Glutamatergic neuron (in vitro differentiated cells): ENCODE results near the gene TSPAN9. TPM values are rescaled to one million over a fixed set of nuclear protein-coding genes. Genes with fewer than 3 reads are reported as not detected.

Experiments
- DNase-seq: peaks from one replicate; pipeline ENCODE4 v3.0.0; 2022
- H3K27ac Mint-ChIP-seq: one replicate; pipeline ENCODE4 v1.8.0; 2020; ENCODE audit warnings: mild to moderate bottlenecking, mixed read lengths, inconsistent platforms; ENCODE audit not compliant: unreplicated experiment
- H3K27me3 Mint-ChIP-seq: one replicate; pipeline ENCODE4 v1.8.0; 2020; ENCODE audit warnings: mild to moderate bottlenecking, moderate library complexity, mixed read lengths, inconsistent platforms; ENCODE audit not compliant: unreplicated experiment
- H3K36me3 Mint-ChIP-seq: one replicate; pipeline ENCODE4 v1.8.0; 2020; ENCODE audit warnings: mild to moderate bottlenecking, mixed read lengths, inconsistent platforms; ENCODE audit not compliant: unreplicated experiment
- H3K4me1 Mint-ChIP-seq: one replicate; pipeline ENCODE4 v1.8.0; 2020; ENCODE audit warnings: mild to moderate bottlenecking, low read depth, mixed read lengths, inconsistent platforms; ENCODE audit not compliant: unreplicated experiment
- H3K4me3 Mint-ChIP-seq: one replicate; pipeline ENCODE4 v1.8.0; 2020; ENCODE audit warnings: mild to moderate bottlenecking, mixed read lengths, inconsistent platforms; ENCODE audit not compliant: unreplicated experiment
- H3K9me3 Mint-ChIP-seq: one replicate; pipeline ENCODE4 v1.8.0; 2020; ENCODE audit warnings: mild to moderate bottlenecking, moderate library complexity, mixed read lengths, inconsistent platforms; ENCODE audit not compliant: unreplicated experiment
- total RNA-seq: library from RNA; stranded (reverse); fragmentation: NEBNext Ultra II Directional; extraction: Animal tissue kit (Norgen Biotek cat#: 25700); gene quantifications from one replicate; pipeline ENCODE4 v1.2.1, GENCODE V29; 2021; ENCODE audit not compliant: unreplicated experiment
- TF ChIP-seq, protein P1 (sequence below): fragments of 200-600 bp; sonication (generic); IDR thresholded peaks from one replicate; pipeline ENCODE4 v1.5.0; 2021; ENCODE audit not compliant: partially characterized antibody, unreplicated experiment

The TSPAN9 gene
- total RNA-seq, 1 donor from 2014 or later: 142 TPM

DNA sequence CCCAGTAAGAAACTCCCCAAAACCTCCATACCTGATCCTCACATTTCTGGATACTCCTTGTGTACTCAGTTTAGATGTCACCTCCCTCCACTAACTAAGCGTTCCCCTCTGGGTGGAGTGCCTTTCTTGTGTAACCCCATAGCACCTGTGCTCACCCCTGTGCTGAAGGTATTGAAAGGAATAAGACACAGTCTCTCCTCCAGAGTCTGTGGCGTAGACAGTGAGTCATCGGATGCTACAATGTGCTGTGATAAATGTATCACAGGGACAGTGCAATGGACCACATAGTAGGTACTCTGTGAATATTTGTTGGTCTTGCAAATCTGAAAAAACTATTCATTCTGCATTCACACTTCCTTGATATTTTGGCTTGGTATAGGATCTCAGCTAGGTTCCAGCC lies 30.8 kb downstream of the TSPAN9 start:
- TF ChIP-seq, protein P1, sequence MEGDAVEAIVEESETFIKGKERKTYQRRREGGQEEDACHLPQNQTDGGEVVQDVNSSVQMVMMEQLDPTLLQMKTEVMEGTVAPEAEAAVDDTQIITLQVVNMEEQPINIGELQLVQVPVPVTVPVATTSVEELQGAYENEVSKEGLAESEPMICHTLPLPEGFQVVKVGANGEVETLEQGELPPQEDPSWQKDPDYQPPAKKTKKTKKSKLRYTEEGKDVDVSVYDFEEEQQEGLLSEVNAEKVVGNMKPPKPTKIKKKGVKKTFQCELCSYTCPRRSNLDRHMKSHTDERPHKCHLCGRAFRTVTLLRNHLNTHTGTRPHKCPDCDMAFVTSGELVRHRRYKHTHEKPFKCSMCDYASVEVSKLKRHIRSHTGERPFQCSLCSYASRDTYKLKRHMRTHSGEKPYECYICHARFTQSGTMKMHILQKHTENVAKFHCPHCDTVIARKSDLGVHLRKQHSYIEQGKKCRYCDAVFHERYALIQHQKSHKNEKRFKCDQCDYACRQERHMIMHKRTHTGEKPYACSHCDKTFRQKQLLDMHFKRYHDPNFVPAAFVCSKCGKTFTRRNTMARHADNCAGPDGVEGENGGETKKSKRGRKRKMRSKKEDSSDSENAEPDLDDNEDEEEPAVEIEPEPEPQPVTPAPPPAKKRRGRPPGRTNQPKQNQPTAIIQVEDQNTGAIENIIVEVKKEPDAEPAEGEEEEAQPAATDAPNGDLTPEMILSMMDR: no peak
- H3K4me3 Mint-ChIP-seq: peak overlapping the region; percentile 26
- H3K27ac Mint-ChIP-seq: peak overlapping the region; percentile 100
- H3K9me3 Mint-ChIP-seq: peaks cover 26% of the 10 kb centered on the region
- peaks cover 20% of the 10 kb centered on the region for H3K27me3 Mint-ChIP-seq
- no peak for DNase-seq
- no peaks in the 10 kb centered on the region for H3K36me3 Mint-ChIP-seq
- peaks cover 63% of the 10 kb centered on the region for H3K4me1 Mint-ChIP-seq

DNA sequence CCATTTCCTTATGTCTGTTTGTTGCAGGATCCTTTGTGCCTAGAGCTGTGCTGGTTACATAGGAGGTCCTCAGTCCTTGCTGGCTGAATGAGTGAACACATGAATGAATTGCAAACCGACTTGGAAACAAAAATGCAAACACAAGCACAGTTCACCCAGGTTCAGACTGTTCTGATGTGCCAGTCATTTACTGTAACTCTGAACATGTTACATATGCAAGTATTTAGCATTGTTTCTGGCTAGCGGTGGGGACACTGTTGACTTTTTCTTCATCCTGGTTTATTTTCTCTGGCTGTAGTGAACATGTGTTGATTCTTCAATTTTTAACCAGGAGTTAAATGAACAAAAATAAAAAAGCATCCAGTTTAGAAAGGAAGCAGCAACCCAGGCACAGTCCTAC lies 33.4 kb downstream of the TSPAN9 start:
- TF ChIP-seq, protein P1: no peak
- Mint-ChIP-seq H3K9me3 (peaks cover 11% of the 10 kb centered on the region), H3K27ac (no peak overlapping the region), H3K36me3 (peaks cover 5% of the 10 kb centered on the region), H3K4me3 (no peak overlapping the region), H3K4me1 (peaks cover 55% of the 10 kb centered on the region), H3K27me3 (peaks cover 13% of the 10 kb centered on the region)
- no peak for DNase-seq

DNA sequence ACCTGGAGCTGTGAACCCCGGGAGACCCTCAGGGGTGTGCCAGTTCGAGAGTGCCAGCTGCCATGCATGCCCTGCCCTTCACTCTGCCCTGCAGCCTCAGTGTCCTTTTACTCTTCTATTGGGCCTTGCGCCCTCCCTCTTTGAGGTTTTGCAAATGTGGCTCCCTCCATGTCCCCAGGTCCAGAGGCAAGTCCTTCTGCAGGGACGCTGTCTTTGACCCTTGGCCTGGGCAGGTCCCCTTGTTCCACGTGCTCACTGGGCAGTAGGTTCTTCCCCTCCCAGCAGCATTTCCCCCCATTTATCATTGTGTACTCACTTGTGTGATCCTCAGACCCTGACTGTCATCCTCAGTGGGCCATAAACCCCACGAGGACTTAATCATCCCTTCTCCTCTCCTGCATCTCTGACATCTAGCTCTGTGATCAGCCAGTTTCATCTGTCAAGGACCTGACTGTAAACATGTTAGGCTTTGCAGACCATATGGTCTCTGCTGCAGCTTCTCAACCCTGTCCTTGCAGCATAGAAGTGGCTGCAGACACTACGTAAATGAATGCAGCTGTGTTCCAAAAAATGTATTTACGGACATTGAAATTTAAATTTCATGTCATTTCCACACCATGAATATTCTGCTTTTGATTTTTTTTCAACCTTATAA lies 36.6 kb downstream of the TSPAN9 start:
- Mint-ChIP-seq H3K4me3 (peak overlapping the region; percentile 61), H3K9me3 (no peaks in the 10 kb centered on the region), H3K36me3 (peaks cover 5% of the 10 kb centered on the region), H3K4me1 (peaks cover 49% of the 10 kb centered on the region), H3K27ac (peak overlapping the region; percentile 93), H3K27me3 (peaks cover 4% of the 10 kb centered on the region)
- DNase-seq: no peak
- TF ChIP-seq, protein P1: no peak

DNA sequence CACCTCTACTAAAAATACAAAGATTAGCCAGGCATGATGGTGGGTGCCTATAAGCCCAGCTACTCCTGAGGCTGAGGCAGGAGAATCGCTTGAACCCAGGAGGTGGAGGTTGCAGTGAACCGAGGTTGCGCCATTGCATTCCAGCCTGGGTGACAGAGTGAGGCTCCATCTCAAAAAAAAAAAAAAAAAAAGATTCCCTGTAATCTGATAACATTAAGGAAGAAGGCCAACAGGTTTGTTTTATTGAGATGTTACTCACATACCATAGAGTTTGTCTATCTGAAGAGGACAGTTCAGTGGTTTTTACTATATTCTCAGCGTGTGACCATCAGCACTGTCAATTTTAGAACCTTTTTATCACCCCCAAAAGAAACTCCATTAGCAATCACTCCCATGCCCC lies 37.5 kb downstream of the TSPAN9 start:
- Mint-ChIP-seq H3K4me3 (no peak overlapping the region), H3K27ac (peak overlapping the region; percentile 93), H3K27me3 (peaks cover 7% of the 10 kb centered on the region), H3K9me3 (no peaks in the 10 kb centered on the region), H3K36me3 (peaks cover 5% of the 10 kb centered on the region), H3K4me1 (peaks cover 49% of the 10 kb centered on the region)
- no peak for DNase-seq
- TF ChIP-seq, protein P1: no peak

DNA sequence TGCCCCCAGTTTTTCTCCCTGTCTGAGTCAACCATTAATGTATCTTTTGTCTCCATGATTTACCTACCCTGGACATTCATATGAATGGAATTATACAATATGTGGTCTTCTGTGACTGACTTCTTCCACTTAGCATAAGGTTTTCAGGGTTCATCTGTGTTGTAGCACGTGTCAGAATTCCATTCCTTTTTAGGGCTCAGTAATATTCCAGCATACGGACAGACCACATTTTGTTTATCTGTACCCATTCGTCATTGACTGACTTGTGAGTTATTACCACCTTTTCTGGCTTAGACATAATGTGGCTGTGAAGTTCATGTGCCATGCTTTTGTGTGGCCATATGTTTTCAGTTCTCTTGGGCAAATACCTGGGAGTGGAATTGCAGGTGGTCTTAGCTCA lies 37.9 kb downstream of the TSPAN9 start:
- Mint-ChIP-seq H3K27ac (peak overlapping the region; percentile 64), H3K9me3 (no peaks in the 10 kb centered on the region), H3K36me3 (peaks cover 5% of the 10 kb centered on the region), H3K4me1 (peaks cover 50% of the 10 kb centered on the region), H3K4me3 (no peak overlapping the region), H3K27me3 (peaks cover 9% of the 10 kb centered on the region)
- no peak for DNase-seq
- TF ChIP-seq, protein P1: no peak
